Activated B cell treated with CpG ODN at 0.5 μM for 24 hours (primary cell): ENCODE measurements around the gene RAB20. TPM values are rescaled to one million over a fixed set of nuclear protein-coding genes. Genes with fewer than 3 reads are reported as not detected.
"Not testable (repeated sequence)": the region's sequence is repeated elsewhere in the genome, so short reads cannot be mapped to it uniquely, and the experiment has no call there.

Source experiments
- ATAC-seq: fragments of 200-7000 bp; cut with Tn5 transposase; one replicate; pipeline ENCODE4 v1.10.0; 2021; ENCODE audit warnings: low read depth, mild to moderate bottlenecking, moderate library complexity
- CTCF ChIA-PET: fragments of 350-600 bp; sonication (Branson Sonifier 250); formaldehyde crosslinking; loops from one replicate; lab custom pipeline; 2021; ENCODE audit warnings: antibody characterized with exemption; lab: Charles Lee
- POLR2A ChIA-PET: fragments of 350-600 bp; sonication (Branson Sonifier 250); formaldehyde crosslinking; loops from one replicate; lab custom pipeline; 2021; ENCODE audit warnings: antibody characterized with exemption; lab: Charles Lee
- DNase-seq: peaks from one replicate; pipeline ENCODE4 v3.0.0; 2022
- H3K27ac Mint-ChIP-seq: one replicate; pipeline ENCODE4 v1.8.0; 2020; ENCODE audit warnings: mixed read lengths
- H3K27me3 Mint-ChIP-seq: one replicate; pipeline ENCODE4 v1.8.0; 2021; ENCODE audit warnings: mixed read lengths
- H3K36me3 Mint-ChIP-seq: one replicate; pipeline ENCODE4 v1.8.0; 2021; ENCODE audit warnings: low read depth, mixed read lengths
- H3K4me1 Mint-ChIP-seq: one replicate; pipeline ENCODE4 v1.8.0; 2021; ENCODE audit warnings: mixed read lengths
- H3K4me3 Mint-ChIP-seq: one replicate; pipeline ENCODE4 v1.8.0; 2020; ENCODE audit warnings: mild to moderate bottlenecking, mixed read lengths
- H3K9me3 Mint-ChIP-seq: one replicate; pipeline ENCODE4 v1.8.0; 2020; ENCODE audit warnings: mixed read lengths
- CTCF ChIP-seq: fragments of 200-600 bp; IDR thresholded peaks from one replicate; pipeline ENCODE4 v1.8.0; 2022; ENCODE audit warnings: antibody characterized with exemption, mild to moderate bottlenecking
- intact Hi-C: fragments of 100-400 bp; cut with micrococcal nuclease; formaldehyde crosslinking; loops from one replicate; pipeline ENCODE4 v1.15.1; 2024
- total RNA-seq: library from RNA; stranded (reverse); gene quantifications from 2 replicates; pipeline ENCODE4 v1.2.3, GENCODE V29; 2022

The RAB20 gene
- total RNA-seq, 1 donor from 2014 or later: 3.1 TPM

GRCh38 chr13:110500341-110500740, 61.2 kb downstream of the RAB20 start:
- CTCF ChIA-PET: no interaction called here
- POLR2A ChIA-PET: interaction anchor here (0.6 kb wide), 1 partner anchor 40 kb away, joined by 3 read pairs; no protein-coding TSS in a partner anchor
- Mint-ChIP-seq H3K36me3 (no peaks in the 10 kb centered on the region), H3K27me3 (peaks cover 3% of the 10 kb centered on the region), H3K4me1 (no peaks in the 10 kb centered on the region), H3K9me3 (no peaks in the 10 kb centered on the region), H3K4me3 (no peak overlapping the region), H3K27ac (no peak overlapping the region)
- ATAC-seq (no peak), DNase-seq (no peak)
- TF ChIP-seq CTCF: no peak
- intact Hi-C loops: no loop called here

GRCh38 chr13:110499621-110500281, 61.8 kb downstream of the RAB20 start:
- Mint-ChIP-seq H3K27ac (no peak overlapping the region), H3K9me3 (no peaks in the 10 kb centered on the region), H3K27me3 (peaks cover 3% of the 10 kb centered on the region), H3K4me3 (no peak overlapping the region), H3K36me3 (no peaks in the 10 kb centered on the region), H3K4me1 (no peaks in the 10 kb centered on the region)
- ChIA-PET CTCF (no interaction called here), POLR2A (no interaction called here)
- ATAC-seq (no peak), DNase-seq (no peak)
- no peak for TF ChIP-seq CTCF
- intact Hi-C loops: no loop called here

- H3K36me3 Mint-ChIP-seq: no peaks in the 10 kb centered on the region
- intact Hi-C loops: no loop called here
- peaks cover 3% of the 10 kb centered on the region for H3K27me3 Mint-ChIP-seq
- no peak for DNase-seq
- CTCF ChIA-PET: no interaction called here
- no peak overlapping the region for H3K4me3 Mint-ChIP-seq
- no peak for TF ChIP-seq CTCF
- H3K4me1 Mint-ChIP-seq: no peaks in the 10 kb centered on the region
- no peak for ATAC-seq
- POLR2A ChIA-PET: no interaction called here
- H3K27ac Mint-ChIP-seq: no peak overlapping the region
- no peaks in the 10 kb centered on the region for H3K9me3 Mint-ChIP-seq
These were observed 62.8 kb downstream of the RAB20 start for GRCh38 chr13:110498765-110499164.

- H3K9me3 Mint-ChIP-seq: no peaks in the 10 kb centered on the region
- intact Hi-C loops: no loop called here
- DNase-seq (no peak), ATAC-seq (no peak)
- POLR2A ChIA-PET: no interaction called here
- H3K4me1 Mint-ChIP-seq: no peaks in the 10 kb centered on the region
- H3K27ac Mint-ChIP-seq: no peak overlapping the region
- H3K4me3 Mint-ChIP-seq: no peak overlapping the region
- no peak for TF ChIP-seq CTCF
- CTCF ChIA-PET: no interaction called here
- H3K27me3 Mint-ChIP-seq: peaks cover 3% of the 10 kb centered on the region
- H3K36me3 Mint-ChIP-seq: no peaks in the 10 kb centered on the region
These were observed 63.2 kb downstream of the RAB20 start for GRCh38 chr13:110498327-110498726.

- POLR2A ChIA-PET, CTCF ChIA-PET, H3K9me3 Mint-ChIP-seq, DNase-seq, H3K4me1 Mint-ChIP-seq, ATAC-seq, intact Hi-C loops, H3K4me3 Mint-ChIP-seq, H3K27me3 Mint-ChIP-seq, H3K36me3 Mint-ChIP-seq, H3K27ac Mint-ChIP-seq: not testable (repeated sequence)
These were observed 63.6 kb downstream of the RAB20 start for GRCh38 chr13:110497896-110498295.

- DNase-seq (no peak), ATAC-seq (no peak)
- H3K36me3 Mint-ChIP-seq: no peaks in the 10 kb centered on the region
- H3K9me3 Mint-ChIP-seq: no peaks in the 10 kb centered on the region
- no peak for TF ChIP-seq CTCF
- ChIA-PET POLR2A (no interaction called here), CTCF (no interaction called here)
- no peak overlapping the region for H3K4me3 Mint-ChIP-seq
- intact Hi-C loops: no loop called here
- H3K4me1 Mint-ChIP-seq: no peaks in the 10 kb centered on the region
- no peak overlapping the region for H3K27ac Mint-ChIP-seq
- H3K27me3 Mint-ChIP-seq: peaks cover 1% of the 10 kb centered on the region
These were observed 64.5 kb downstream of the RAB20 start for GRCh38 chr13:110497003-110497402.
